Middle frontal gyrus (tissue), 1 donor: ENCODE results near the gene COL20A1.
"Not testable (repeated sequence)": the region's sequence is repeated elsewhere in the genome, so short reads cannot be mapped to it uniquely, and the experiment has no call there.

Experiments used
- DNase-seq: peaks from one replicate; pipeline ENCODE4 v3.0.0-alpha.2; 2015; ENCODE audit warnings: low spot score; ENCODE audit errors: extremely low spot score

The COL20A1 gene

GRCh38 chr20:63372971-63373885, 80.2 kb downstream of the COL20A1 start:
- DNase-seq = no peak

DNA sequence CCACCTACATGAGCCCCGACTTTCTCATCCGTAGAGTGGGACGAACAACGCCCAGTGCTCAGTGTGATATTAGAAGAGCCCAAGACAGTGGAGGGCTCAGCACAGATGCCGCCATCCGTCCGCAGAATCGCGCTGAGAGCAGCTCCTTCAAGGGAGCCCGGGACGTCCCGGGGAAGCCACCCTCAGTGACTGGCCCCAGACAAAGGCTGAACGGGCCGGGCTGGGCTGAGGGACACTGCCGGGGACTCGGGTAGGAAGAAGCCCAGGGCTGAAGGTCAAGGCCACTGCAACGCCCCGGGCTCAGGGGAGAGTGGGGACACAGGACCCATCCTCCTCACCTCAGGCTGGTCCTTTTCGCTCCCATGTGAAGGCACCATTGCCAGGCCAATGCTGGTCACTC, 81.0 kb downstream of the COL20A1 start:
- DNase-seq = no peak

DNA sequence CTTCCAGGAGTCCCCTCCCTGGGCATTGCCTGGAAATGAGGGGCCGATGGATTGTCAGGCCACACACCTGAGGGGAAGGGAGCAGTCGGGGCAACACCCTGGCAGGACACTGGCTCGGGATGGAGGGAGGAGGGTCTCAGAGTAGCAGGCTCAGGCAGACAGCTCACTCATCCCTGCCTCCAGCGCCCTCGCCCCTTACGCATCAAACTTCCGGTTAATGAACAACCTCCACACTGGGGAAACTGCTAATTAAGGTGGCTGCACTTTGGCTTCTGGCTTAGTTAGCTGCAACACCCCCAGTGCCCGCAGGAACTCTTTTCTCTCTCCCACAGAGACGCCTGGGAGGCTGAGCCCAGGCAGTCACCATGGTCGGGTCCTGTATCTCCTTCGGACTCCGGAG, 81.5 kb downstream of the COL20A1 start:
- no peak for DNase-seq

- no peak for DNase-seq
Observed at GRCh38 chr20:63375438-63375837, 82.5 kb downstream of the COL20A1 start.

- DNase-seq = no peak
Observed at GRCh38 chr20:63376283-63377250, 83.6 kb downstream of the COL20A1 start.

- DNase-seq = no peak
Observed at GRCh38 chr20:63377256-63377941, 84.4 kb downstream of the COL20A1 start.

DNA sequence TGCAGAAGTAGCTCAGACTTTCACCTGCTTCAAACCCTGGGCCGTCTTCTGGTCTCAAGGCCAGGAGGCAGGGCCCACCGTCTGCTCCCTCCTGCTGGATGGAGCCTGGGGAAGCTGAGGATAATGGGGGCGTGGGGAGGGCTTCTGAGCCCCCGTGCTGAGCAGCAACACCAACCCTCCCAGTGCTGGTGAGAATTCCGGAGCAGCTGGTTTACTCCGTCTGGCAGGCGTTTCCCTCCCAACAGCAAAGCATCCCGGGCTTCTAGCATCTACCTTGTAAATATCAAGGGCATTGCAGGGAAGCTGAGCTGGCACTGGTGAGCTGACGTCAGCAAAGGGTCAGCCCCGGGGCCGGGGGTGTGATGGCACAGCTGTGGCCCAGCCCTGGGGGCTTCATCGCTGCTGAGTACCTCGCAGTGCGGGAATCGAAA, 85.0 kb downstream of the COL20A1 start:
- no peak for DNase-seq

- DNase-seq = no peak
Observed at GRCh38 chr20:63378626-63379025, 85.6 kb downstream of the COL20A1 start.

DNA sequence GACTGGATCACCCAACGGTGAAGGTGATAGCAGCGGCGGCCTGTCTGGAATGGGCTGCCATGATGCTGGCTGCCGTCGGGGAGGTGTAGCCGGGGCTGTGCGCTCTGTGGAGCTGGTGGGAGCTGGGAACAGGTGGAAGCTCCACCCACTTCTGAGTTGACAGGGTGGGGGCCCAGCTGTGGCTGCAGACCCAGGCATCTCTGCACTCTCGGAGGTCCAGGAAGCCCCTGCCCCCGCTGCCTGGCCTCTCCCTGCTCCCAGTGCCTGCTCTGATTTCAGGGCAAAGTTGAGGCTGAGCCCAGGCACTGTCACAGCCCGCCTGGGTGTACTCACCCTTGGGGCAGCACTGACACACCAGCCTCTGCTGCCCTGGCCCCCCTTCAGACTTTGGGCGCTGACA, 86.3 kb downstream of the COL20A1 start:
- DNase-seq = no peak

DNA sequence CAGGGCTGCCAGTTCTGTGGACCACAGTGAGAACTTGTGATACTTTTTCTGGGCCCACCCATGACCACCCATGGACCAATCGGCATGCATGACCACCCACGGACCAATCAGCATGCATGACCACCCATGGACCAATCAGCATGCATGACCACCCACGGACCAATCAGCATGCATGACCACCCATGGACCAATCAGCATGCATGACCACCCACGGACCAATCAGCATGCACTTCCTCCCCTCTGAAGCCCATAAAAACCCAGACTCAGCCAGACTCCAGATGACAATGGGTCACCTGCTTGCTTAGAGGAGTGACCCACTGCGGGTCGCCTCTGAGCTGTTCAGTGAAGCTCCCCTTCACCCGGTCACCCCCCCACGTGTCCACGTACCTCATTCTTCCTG, 86.9 kb downstream of the COL20A1 start:
- not testable (repeated sequence) for DNase-seq

- DNase-seq = no peak
Observed at GRCh38 chr20:63380346-63380870, 87.4 kb downstream of the COL20A1 start.

GRCh38 chr20:63381781-63382431, 88.9 kb downstream of the COL20A1 start:
- DNase-seq = no peak

DNA sequence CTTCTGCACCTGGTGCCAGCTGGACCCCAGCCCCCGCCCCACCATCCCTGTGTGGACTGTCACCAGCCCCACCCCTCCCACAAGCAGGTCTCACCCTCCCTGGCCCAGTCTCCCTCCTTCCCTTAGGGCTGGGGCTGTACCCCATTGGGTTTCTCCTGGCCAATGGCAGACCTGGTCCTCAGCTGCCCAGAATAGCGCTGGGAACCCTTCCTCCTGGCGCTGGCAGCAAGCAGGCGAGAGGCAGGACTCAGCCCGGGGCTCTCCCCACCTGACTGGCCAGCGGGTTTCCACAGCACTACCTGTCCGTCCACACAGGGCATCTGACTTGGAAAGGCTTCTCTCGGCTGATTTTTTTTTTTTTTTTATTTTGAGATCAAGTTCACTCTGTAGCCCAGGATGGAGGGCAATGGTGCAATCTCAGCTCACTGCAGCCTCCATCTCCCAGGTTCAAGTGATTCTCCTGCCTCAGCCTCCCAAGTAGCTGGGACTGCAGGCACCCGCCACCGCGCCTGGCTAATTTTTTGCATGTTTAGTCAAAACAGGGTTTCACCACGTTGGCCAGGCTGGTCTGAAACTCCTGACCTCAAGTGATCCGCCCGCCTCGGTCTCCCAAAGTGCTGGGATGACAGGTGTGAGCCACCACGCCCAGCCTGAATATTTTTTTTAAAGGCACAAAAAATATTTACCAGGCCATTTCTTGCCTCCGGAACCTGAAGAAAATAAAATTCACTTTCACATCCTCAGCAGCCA, 89.7 kb downstream of the COL20A1 start:
- DNase-seq = no peak

GRCh38 chr20:63383556-63383955, 90.6 kb downstream of the COL20A1 start:
- no peak for DNase-seq

DNA sequence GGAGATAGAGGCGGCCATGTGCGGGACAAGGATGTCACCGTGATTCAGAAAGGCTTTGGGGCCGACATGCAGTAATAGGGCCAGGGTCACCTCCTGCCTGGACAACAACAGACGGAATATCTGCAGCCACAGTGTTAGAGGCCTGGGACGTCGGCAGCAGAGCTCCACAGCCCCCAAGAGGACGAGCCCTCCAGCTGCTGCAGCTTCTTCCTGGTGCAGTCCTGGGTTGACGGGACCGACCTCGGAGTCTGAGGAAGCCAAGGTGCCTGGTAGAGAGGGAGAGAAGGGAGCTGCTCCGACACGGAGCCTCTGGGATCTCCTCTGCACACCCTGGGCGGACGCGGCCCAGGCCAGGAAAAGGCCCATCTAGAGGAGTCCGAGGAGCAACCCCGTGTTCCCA, 91.3 kb downstream of the COL20A1 start:
- DNase-seq = no peak
